Forelimb muscle (tissue), 1 donor: ENCODE data around the gene MROH8. TPM values are rescaled to one million over a fixed set of nuclear protein-coding genes. Genes with fewer than 3 reads are reported as not detected.
"Not testable (repeated sequence)": the region's sequence is repeated elsewhere in the genome, so short reads cannot be mapped to it uniquely, and the experiment has no call there.

Experiments used
- DNase-seq: peaks from one replicate; pipeline ENCODE4 v3.0.0-alpha.2; 2013; ENCODE audit warnings: low read depth
- polyA plus RNA-seq: library from polyadenylated mRNA; unstranded; fragments of 120-200 nt; gene quantifications from one replicate; pipeline ENCODE4 v1.2.1, GENCODE V29; 2013; ENCODE audit not compliant: insufficient read length

The MROH8 gene
- polyA plus RNA-seq, 1 donor, result 6.2 TPM

DNA sequence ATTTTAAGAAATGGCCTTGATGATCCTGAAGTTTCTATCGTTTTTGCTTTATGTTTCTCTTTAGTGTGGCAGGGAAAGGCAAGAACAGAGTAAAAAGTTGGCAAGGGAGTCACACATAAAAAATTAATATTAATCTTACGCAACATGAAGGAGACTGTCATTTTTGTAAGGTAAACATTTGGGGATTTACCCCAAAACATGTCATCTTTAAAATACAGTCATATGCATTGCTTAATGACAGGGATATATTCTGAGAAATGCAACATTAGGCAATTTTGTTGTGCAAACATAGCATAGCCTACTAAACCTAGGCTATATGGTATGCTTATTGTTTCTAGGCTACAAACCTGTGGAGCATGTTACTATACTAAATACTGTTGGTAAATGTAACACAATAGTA lies 88.9 kb downstream of the MROH8 start:
- DNase-seq, result no peak

DNA sequence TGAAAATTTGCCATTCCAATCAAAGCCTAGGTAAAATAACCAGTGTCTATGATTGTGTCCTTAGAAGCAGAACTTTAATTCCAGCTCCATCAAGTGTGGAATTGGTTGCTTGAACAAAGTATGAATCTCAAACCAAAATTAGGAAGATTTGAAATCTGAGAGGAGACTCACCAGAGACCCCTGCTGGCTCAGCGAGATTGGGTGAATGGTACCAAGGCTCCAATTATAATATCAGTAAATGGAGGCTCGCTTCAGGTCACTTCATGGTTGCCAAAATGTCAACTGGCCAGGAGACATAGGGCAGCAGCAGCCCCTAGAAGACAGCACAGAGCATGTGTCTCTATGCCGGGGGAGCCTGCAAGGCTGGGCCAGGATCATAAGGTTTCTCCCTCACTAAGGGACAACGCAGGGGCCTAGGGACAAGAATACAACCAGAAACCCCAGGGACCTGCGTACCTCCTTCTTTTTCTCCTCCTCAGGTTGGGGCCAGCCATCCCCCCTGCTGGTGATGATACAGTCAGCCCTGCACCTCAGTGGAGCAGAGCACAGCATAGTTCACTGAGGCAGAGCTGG lies 97.5 kb downstream of the MROH8 start:
- DNase-seq, result no peak

DNA sequence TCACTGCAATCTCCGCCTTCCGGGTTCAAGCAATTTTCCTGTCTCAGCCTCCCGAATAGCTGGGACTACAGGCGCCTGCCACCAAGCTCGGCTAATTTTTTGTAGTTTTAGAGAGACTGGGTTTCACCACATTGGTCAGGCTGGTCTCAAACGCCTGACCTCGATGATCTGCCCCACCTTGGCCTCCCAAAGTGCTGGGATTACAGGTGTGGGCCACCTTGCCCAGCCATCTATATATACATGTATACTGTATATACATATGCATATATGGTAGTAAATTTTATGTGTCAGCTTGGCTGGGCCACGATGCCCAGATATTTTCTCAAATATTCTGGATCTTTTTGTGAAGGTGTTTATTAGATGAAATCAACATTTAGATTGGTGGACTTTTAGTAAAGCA lies 102.3 kb downstream of the MROH8 start:
- no peak for DNase-seq

DNA sequence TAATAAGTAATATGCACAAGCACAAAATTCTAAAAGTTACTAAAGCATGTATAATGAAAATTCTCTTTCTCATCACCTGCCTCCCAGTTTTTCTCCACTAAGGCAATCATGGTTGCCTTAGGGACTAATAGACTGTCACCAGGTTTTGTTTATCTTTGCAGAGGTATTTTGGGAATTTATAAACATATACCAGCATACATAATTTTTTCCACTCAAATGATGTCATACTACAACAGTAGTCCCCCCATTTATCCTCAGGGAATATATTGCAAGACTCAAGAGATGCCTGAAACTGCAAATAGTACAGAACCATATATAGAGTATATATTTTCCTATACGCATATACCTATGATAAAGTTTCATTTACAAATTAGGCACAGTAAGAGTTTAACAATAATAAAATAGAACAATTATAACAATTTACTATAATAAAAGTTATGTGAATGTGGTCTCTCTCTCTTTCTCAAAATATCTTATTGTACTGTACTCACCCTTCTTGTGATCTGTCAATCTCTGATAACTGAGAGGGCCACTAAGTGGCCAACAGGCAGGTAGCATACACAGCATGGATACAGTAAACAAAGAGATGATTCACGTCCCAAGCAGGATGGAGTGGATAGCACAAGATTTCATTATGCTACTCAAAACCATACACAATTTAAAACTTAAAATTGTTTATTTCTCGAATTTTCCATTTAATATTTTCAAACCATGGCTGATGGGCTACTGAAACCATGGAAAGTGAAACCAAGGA lies 103.2 kb downstream of the MROH8 start:
- no peak for DNase-seq

DNA sequence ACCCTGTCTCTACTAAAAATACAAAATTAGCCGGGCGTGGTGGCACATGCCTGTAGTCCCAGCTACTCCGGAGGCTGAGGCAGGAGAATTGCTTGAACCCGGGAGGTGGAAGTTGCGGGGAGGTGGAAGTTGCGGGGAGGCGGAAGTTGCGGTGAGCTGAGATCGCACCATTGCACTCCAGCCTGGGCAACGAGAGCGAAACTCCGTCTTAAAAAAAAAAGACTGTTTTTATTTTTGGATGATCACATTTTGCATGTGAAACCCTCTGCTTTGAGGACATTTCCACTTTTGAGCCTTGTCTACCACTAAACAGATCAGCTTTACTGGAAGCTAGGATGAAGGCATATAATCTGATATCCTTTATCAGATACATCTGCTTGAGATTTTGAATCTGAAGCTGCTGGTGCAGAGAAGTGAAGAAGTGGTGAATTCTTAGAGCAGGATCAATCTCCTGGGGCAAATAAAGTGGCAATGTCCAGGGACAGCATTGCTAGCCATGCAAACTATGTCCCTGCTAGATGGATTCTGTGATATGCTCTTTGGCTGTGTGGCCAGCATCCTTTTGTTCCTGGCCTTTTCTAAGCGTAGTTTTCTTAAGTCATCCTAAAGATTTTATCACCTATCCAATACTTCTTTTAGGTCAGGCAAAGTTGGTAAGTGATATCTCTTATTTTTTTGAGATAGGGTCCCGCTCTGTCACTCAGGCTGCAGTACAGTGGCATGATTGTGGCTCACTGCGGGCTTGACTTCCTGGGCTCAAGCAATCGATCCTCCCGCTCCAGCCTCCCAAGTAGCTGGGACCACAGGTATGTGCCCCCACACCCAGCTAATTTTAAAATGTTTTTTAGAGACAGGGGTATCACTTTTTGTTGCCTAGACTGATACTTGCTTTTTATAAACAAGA lies 106.8 kb downstream of the MROH8 start:
- DNase-seq, result no peak

DNA sequence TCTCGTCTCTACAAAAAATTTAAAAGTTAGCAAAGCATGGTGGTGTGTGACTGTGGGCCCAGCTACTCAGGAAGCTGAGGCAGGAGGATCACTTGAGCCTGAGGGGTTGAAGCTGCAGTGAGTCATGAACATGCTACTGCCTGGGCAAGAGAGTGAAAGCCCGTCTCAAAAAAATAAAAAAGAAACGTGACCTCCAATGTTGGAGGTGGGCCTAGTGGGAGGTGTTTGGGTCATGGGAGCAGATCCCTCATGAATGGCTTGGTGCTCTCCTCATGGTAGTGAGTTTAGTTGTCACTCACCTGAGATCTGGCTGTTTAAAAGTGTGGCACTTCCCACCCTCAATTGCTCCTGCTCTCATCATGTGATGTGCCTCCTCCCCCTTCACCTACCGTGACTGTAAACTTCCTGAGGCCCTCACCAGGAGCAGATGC lies 107.9 kb downstream of the MROH8 start:
- DNase-seq, result no peak

DNA sequence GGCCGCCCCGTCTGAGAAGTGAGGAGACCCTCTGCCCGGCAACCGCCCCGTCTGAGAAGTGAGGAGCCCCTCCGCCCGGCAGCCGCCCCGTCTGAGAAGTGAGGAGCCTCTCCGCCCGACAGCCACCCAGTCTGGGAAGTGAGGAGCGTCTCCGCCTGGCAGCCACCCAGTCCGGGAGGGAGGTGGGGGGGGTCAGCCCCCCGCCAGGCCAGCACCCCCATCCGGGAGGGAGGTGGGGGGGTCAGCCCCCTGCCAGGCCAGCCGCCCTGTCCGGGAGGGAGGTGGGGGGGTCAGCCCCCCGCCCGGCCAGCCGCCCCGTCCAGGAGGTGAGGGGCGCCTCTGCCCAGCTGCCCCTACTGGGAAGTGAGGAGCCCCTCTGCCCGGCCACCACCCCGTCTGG lies 109.8 kb downstream of the MROH8 start:
- not testable (repeated sequence) for DNase-seq

DNA sequence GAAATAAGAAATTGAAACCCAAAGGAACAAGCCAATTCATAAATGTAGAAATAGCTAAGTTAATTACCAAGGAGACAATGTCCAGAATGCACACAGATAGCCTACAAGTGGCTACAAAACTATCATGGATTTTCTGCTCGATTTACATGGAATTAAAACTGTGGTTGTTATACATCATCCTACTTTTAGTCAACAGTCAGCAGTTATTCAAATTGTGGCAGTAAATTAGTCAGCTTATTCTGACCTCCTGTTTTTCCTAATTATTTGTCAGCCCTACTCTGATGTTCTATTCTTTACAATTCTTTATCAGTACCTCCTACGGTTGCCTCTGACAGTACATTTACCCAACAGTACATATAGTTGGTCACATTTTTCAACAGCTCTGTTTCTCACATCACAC lies 113.2 kb downstream of the MROH8 start:
- no peak for DNase-seq

DNA sequence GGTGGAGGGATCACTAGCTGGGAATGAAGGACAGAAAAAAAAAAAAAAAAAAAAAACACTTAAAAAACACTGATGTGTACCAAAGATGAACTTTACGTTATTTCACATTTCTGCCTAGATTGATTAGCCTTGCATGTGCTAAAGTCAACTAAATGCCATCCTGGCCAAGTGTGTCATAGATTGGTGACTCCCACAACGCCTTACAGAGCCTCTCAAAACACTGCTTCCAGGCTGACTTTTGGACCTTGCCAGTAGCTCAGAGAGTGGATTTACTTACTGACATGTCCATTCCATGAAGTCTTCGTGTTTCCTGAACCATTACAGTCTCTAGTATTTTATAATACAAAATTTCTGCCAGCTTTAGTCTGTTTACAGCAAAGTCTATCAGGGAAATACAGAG lies 124.1 kb downstream of the MROH8 start:
- no peak for DNase-seq

DNA sequence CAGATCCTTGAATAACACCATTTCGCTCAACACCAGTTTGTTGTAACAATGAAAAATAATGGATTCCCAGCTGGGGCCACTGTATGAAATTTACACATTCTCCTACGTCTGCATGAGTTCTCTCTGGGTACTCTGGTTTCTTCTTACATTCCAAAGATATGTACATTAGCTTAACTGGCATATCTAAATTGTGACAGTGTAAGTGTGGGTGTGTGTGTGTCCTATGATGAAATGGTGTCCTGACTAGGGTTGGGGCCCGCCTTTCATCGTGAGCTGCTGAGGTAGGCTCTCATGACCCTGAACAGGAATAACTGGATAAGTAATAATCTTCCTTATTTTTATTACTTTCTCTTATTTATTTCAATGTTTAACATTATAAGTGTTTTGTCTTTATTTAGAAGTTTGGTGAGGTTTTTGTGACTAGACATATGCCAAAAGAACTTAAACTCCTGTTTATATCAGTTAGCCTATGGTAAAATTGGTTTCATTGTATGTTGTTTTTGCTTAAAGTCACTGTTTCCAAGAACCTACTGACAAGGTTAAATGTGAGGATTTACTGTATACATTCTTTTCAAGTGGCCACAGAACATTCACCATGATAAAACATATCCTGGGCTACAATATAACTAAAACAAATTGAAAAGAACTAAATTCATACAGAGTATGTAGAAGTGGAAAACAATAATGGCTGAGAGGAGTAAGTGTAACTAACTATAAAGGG lies 126.0 kb downstream of the MROH8 start:
- no peak for DNase-seq

Other genes with a start within 250 kb of the MROH8 start
- 24.6 TPM for gene SAMHD1, start 227.8 kb downstream of the MROH8 start, polyA plus RNA-seq
- gene RBL1, start 83.6 kb downstream of the MROH8 start, polyA plus RNA-seq, result 6.4 TPM
- gene RPN2, start 218 bp downstream of the MROH8 start, polyA plus RNA-seq, result 152 TPM
- gene GHRH, start 82.3 kb upstream of the MROH8 start, polyA plus RNA-seq, result not detected
- 35.9 TPM for gene MANBAL, start 110.1 kb upstream of the MROH8 start, polyA plus RNA-seq
- gene SRC, start 166.6 kb upstream of the MROH8 start, polyA plus RNA-seq, result 16.6 TPM